H54 (cell line): ENCODE data around the gene MS4A18.
A peak's percentile ranks its signal among the peaks of the same experiment; 100 is the strongest.

Experiments used
- DNase-seq: peaks from one replicate; pipeline ENCODE4 v3.0.0; 2011; ENCODE audit warnings: low spot score, mixed read lengths; ENCODE audit not compliant: insufficient read length
- FAIRE-seq: peaks from 3 replicates; lab custom pipeline; 2011; peaks lifted over from hg19 to GRCh38; lab: Jason Lieb, UNC
- POLR2A ChIP-seq: IDR thresholded peaks from 2 replicates; pipeline ENCODE4 v1.6.1; 2011; ENCODE audit warnings: low read depth, mild to moderate bottlenecking, low read length

MS4A18 gene

GRCh38 chr11:60781286-60781980 is 56.9 kb downstream of the MS4A18 start:
- no peak for TF ChIP-seq POLR2A
- no peak for FAIRE-seq

GRCh38 chr11:60781981-60782316 is 57.4 kb downstream of the MS4A18 start:
- DNase-seq (no peak), FAIRE-seq (no peak)
- no peak for TF ChIP-seq POLR2A

More at GRCh38 chr11:60781286-60781980, 56.9 kb downstream of the MS4A18 start:
- no peak for DNase-seq

- FAIRE-seq, result no peak
- no peak for DNase-seq
- TF ChIP-seq POLR2A, result no peak
Observed at GRCh38 chr11:60782393-60783140, 58.0 kb downstream of the MS4A18 start.

- no peak for FAIRE-seq
- no peak for TF ChIP-seq POLR2A
- DNase-seq, result no peak
Observed at GRCh38 chr11:60783141-60783484, 58.6 kb downstream of the MS4A18 start.

GRCh38 chr11:60783911-60784310 is 59.4 kb downstream of the MS4A18 start:
- TF ChIP-seq POLR2A, result no peak
- FAIRE-seq (no peak), DNase-seq (no peak)

GRCh38 chr11:60785136-60785535 is 60.6 kb downstream of the MS4A18 start, which contains the start of gene MS4A10:
Gene MS4A10, plus strand, starts transcription at chr11:60785333. Its CDS starts 5,003 bp downstream, at chr11:60790336.
- DNase-seq (no peak), FAIRE-seq (no peak)
- no peak for TF ChIP-seq POLR2A

- no peak for FAIRE-seq
- no peak for TF ChIP-seq POLR2A
- peak; percentile 57 for DNase-seq
Observed at GRCh38 chr11:60785806-60786361, 61.4 kb downstream of the MS4A18 start.

- DNase-seq (peak; percentile 58), FAIRE-seq (no peak)
- TF ChIP-seq POLR2A, result no peak
Observed at GRCh38 chr11:60786811-60787567, 62.5 kb downstream of the MS4A18 start.

- FAIRE-seq (no peak), DNase-seq (no peak)
- TF ChIP-seq POLR2A, result no peak
Observed at GRCh38 chr11:60788401-60789125, 64.0 kb downstream of the MS4A18 start.

- no peak for DNase-seq
- no peak for TF ChIP-seq POLR2A
- FAIRE-seq, result no peak
Observed at GRCh38 chr11:60790726-60791125, 66.2 kb downstream of the MS4A18 start.

- no peak for TF ChIP-seq POLR2A
- no peak for FAIRE-seq
Observed at GRCh38 chr11:60791153-60791933, 66.8 kb downstream of the MS4A18 start.

GRCh38 chr11:60792521-60792920 is 68.0 kb downstream of the MS4A18 start:
- TF ChIP-seq POLR2A, result no peak
- FAIRE-seq, result no peak
- no peak for DNase-seq

More at GRCh38 chr11:60791153-60791933, 66.8 kb downstream of the MS4A18 start:
- no peak for DNase-seq
